Measurements from ENCODE around the gene POLH.
A peak's percentile ranks its signal among the peaks of the same experiment; 100 is the strongest.

The POLH gene

GRCh38 chr6:43634702-43635303, 58.8 kb downstream of the POLH start:
- H3K4me3 ChIP-seq (ENCODE audit: low read depth, low read length) = no peak overlapping the region
- TF ChIP-seq CTCF (IDR thresholded peaks at IDR 0.05; ENCODE audit: borderline replicate concordance, insufficient read depth, low read depth, low read length) = no peak

- peak within 1 kb of the TSS; percentile 73 for H3K4me3 ChIP-seq (ENCODE audit: low read depth, low read length)
- TF ChIP-seq CTCF (IDR thresholded peaks at IDR 0.05; ENCODE audit: borderline replicate concordance, insufficient read depth, low read depth, low read length) = no peak
These were observed 59.7 kb downstream of the POLH start, which contains the start of gene MAD2L1BP for GRCh38 chr6:43635387-43636307. TSS of gene MAD2L1BP (plus strand) at chr6:43635840. CDS start at chr6:43635876, 36 bp downstream.

GRCh38 chr6:43636308-43636659, 60.3 kb downstream of the POLH start:
- no peak for TF ChIP-seq CTCF (IDR thresholded peaks at IDR 0.05; ENCODE audit: borderline replicate concordance, insufficient read depth, low read depth, low read length)
- H3K4me3 ChIP-seq (ENCODE audit: low read depth, low read length) = peak overlapping the region; percentile 73

- no peak overlapping the region for H3K4me3 ChIP-seq (ENCODE audit: low read depth, low read length)
- no peak for TF ChIP-seq CTCF (IDR thresholded peaks at IDR 0.05; ENCODE audit: borderline replicate concordance, insufficient read depth, low read depth, low read length)
These were observed 64.2 kb downstream of the POLH start for GRCh38 chr6:43639984-43640800.

GRCh38 chr6:43644940-43645612, 69.1 kb downstream of the POLH start, which contains the start of gene RSPH9:
TSS of gene RSPH9 (plus strand) at chr6:43645036. CDS start at chr6:43645099, 63 bp downstream.
- H3K4me3 ChIP-seq (ENCODE audit: low read depth, low read length) = no peak within 1 kb of the TSS
- no peak for TF ChIP-seq CTCF (IDR thresholded peaks at IDR 0.05; ENCODE audit: borderline replicate concordance, insufficient read depth, low read depth, low read length)

GRCh38 chr6:43645613-43645964, 69.6 kb downstream of the POLH start:
- H3K4me3 ChIP-seq (ENCODE audit: low read depth, low read length) = no peak overlapping the region
- TF ChIP-seq CTCF (IDR thresholded peaks at IDR 0.05; ENCODE audit: borderline replicate concordance, insufficient read depth, low read depth, low read length) = no peak
